ENCODE data around the gene GPR18. TPM values are rescaled to one million over a fixed set of nuclear protein-coding genes. Genes with fewer than 3 reads are reported as not detected.

GPR18 gene
- total RNA-seq, 2 experiments from 2014 or later = 42.9 to 45.1 TPM

DNA sequence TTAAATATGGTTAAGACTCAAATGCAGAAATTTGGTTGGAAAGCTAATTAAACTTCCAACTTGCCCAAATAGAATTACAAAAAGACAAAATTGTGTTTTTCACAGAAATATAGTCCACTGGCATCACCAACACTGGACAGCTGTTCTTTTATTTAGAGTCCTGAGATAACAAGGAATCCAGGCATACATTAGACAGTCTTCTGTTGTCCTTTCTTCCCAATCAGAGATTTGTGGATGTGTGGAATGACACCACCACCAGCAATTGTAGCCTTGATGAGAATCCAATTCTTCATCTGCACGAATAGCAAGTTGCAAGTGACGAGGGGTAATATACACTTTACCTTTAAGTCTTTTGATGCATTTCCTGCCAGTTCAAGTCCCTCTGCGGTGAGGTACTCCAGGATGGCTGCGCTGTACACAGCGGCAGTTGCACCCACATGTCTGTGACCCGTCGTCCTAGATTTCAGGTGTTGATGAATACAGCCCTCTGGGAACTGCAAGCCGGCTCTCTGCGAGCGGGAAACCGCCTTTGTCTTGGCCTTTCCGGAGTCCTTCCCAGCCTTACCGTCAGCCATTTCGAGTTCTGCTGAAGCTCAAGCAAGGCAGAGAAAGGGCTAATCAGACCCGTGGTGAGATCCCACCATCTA is 42.9 kb downstream of the GPR18 start:
- ChIA-PET POLR2A (interaction anchor here (0.7 to 9.0 kb wide), 11 partner anchors 14 to 337 kb away, joined by 3 to 259 read pairs (median 4); partner anchors contain the start of genes GPR18 and UBAC2), CTCF (interaction anchor here (0.6 to 2.1 kb wide), 8 partner anchors 10 to 233 kb away, joined by 3 to 6 read pairs (median 4); partner anchors contain the start of gene GPR18)
- no peaks in the 10 kb centered on the region for H3K27me3 Mint-ChIP-seq

DNA sequence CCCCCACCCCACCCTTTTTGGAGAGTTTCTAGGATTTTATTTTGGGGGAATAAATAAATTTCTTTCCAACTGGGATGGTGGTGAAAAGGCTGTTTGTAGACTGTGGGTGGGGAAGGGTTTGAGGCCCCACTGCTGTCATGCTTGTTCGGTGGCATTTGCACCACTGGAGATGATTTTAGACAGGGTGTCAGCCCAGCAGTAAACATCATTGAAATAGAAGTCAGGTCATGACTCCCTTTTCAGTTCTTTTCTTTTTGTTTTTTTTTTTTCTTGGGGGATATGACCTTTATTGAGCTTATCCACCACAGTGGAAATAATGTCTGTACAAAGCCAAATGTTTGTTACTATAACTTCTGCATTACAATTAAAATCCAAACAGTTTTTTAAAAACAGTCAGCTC is 43.4 kb downstream of the GPR18 start:
- H3K4me1 Mint-ChIP-seq (ENCODE audit: low read depth) = peaks cover 83% of the 10 kb centered on the region
- no peak for ATAC-seq (ENCODE audit: poor library complexity)
- peak overlapping the region; percentile 58 for H3K4me3 ChIP-seq (ENCODE audit: low read length)
- H3K36me3 ChIP-seq (ENCODE audit: insufficient read depth, low read length) = peaks cover 8% of the 10 kb centered on the region
- intact Hi-C loops (cut with DNase I, micrococcal nuclease) = loop anchor here in 1 of 2 experiments (1.0 to 5.0 kb wide), 6 partner anchors 10 to 217 kb away; partner anchors contain the start of genes GPR18 and UBAC2
- peak overlapping the region; percentile 39 to 77 for H3K27ac ChIP-seq (ENCODE audit: low read depth in 1 of 2, low read length in 2 of 2)
- peak in 1 of 14 experiments; percentile 30 for DNase-seq
- H3K36me3 Mint-ChIP-seq (ENCODE audit: low read depth) = peaks cover 26% of the 10 kb centered on the region
- no peaks in the 10 kb centered on the region for H3K27me3 ChIP-seq (ENCODE audit: control insufficient read depth in 1 of 2, insufficient read depth in 2 of 2, low read length in 2 of 2)
- peak overlapping the region; percentile 91 for H3K4me3 Mint-ChIP-seq
- H3K9me3 Mint-ChIP-seq = no peaks in the 10 kb centered on the region
- POLR2A ChIA-PET = interaction anchor here (0.7 to 9.0 kb wide), 10 partner anchors 13 to 338 kb away, joined by 3 to 259 read pairs (median 4); partner anchors contain the start of genes GPR18 and UBAC2
- H3K9me3 ChIP-seq (ENCODE audit: control insufficient read depth in 1 of 2, insufficient read depth in 1 of 2, low read length in 2 of 2) = no peaks in the 10 kb centered on the region
- CTCF ChIA-PET = interaction anchor here (0.6 to 2.1 kb wide), 8 partner anchors 10 to 233 kb away, joined by 3 to 6 read pairs (median 4); partner anchors contain the start of gene GPR18
- peaks cover 65% of the 10 kb centered on the region for H3K4me1 ChIP-seq (ENCODE audit: insufficient read depth, low read length)
- H3K27me3 Mint-ChIP-seq = no peaks in the 10 kb centered on the region
- TF ChIP-seq, protein P1, sequence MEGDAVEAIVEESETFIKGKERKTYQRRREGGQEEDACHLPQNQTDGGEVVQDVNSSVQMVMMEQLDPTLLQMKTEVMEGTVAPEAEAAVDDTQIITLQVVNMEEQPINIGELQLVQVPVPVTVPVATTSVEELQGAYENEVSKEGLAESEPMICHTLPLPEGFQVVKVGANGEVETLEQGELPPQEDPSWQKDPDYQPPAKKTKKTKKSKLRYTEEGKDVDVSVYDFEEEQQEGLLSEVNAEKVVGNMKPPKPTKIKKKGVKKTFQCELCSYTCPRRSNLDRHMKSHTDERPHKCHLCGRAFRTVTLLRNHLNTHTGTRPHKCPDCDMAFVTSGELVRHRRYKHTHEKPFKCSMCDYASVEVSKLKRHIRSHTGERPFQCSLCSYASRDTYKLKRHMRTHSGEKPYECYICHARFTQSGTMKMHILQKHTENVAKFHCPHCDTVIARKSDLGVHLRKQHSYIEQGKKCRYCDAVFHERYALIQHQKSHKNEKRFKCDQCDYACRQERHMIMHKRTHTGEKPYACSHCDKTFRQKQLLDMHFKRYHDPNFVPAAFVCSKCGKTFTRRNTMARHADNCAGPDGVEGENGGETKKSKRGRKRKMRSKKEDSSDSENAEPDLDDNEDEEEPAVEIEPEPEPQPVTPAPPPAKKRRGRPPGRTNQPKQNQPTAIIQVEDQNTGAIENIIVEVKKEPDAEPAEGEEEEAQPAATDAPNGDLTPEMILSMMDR (IDR thresholded peaks at IDR 0.05) = no peak
- peak overlapping the region; percentile 100 for H3K27ac Mint-ChIP-seq

More for the DNA sequence above, 42.9 kb downstream of the GPR18 start:
- Mint-ChIP-seq H3K36me3 (ENCODE audit: low read depth) (peaks cover 26% of the 10 kb centered on the region), H3K27ac (peak overlapping the region; percentile 100), H3K4me1 (ENCODE audit: low read depth) (peaks cover 82% of the 10 kb centered on the region), H3K9me3 (no peaks in the 10 kb centered on the region), H3K4me3 (peak overlapping the region; percentile 91)
- peak; percentile 71 for ATAC-seq (ENCODE audit: poor library complexity)
- Histone ChIP-seq H3K36me3 (ENCODE audit: insufficient read depth, low read length) (peaks cover 8% of the 10 kb centered on the region), H3K27ac (ENCODE audit: low read depth in 1 of 2, low read length in 2 of 2) (peak overlapping the region; percentile 65 to 77), H3K4me3 (ENCODE audit: low read length) (peak overlapping the region; percentile 58), H3K27me3 (ENCODE audit: control insufficient read depth in 1 of 2, insufficient read depth in 2 of 2, low read length in 2 of 2) (no peaks in the 10 kb centered on the region), H3K4me1 (ENCODE audit: insufficient read depth, low read length) (peaks cover 63% of the 10 kb centered on the region), H3K9me3 (ENCODE audit: control insufficient read depth in 1 of 2, insufficient read depth in 1 of 2, low read length in 2 of 2) (no peaks in the 10 kb centered on the region)
- peak; percentile 53 to 89 (median 69) for DNase-seq
- TF ChIP-seq, protein P1 (IDR thresholded peaks at IDR 0.05) = no peak
- intact Hi-C loops (cut with DNase I, micrococcal nuclease) = loop anchor here in 1 of 2 experiments (1.0 to 5.0 kb wide), 6 partner anchors 11 to 218 kb away; partner anchors contain the start of genes GPR18 and UBAC2

DNA sequence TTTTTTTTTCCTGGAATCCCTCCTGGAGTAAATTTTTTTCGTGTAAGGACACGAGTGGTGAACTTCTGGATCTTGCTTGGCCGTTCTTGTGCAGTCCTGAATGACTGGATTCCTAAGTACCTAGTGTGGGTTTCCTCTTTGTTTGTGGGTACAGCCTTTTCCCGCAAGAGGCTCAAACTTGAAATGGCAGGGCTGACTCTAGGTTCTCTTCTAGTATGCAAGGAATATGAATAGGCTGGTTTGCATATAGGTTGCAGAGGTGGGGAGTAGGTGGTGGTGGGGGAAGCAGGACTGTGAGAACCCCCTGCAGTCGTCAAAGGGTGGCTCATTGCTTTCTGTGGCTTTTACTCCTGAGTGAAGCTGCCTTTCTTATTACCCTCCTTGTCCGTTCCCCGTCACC is 43.9 kb downstream of the GPR18 start:
- Mint-ChIP-seq H3K27me3 (no peaks in the 10 kb centered on the region), H3K36me3 (ENCODE audit: low read depth) (peaks cover 28% of the 10 kb centered on the region), H3K4me3 (peak overlapping the region; percentile 91), H3K4me1 (ENCODE audit: low read depth) (peaks cover 83% of the 10 kb centered on the region), H3K27ac (peak overlapping the region; percentile 100), H3K9me3 (no peaks in the 10 kb centered on the region)
- Histone ChIP-seq H3K27me3 (ENCODE audit: control insufficient read depth in 1 of 2, insufficient read depth in 2 of 2, low read length in 2 of 2) (no peaks in the 10 kb centered on the region), H3K4me3 (ENCODE audit: low read length) (peak overlapping the region; percentile 27), H3K36me3 (ENCODE audit: insufficient read depth, low read length) (peaks cover 9% of the 10 kb centered on the region), H3K4me1 (ENCODE audit: insufficient read depth, low read length) (peaks cover 66% of the 10 kb centered on the region), H3K27ac (ENCODE audit: low read depth in 1 of 2, low read length in 2 of 2) (peak overlapping the region; percentile 39 to 77), H3K9me3 (ENCODE audit: control insufficient read depth in 1 of 2, insufficient read depth in 1 of 2, low read length in 2 of 2) (no peaks in the 10 kb centered on the region)
- TF ChIP-seq, protein P1 (IDR thresholded peaks at IDR 0.05) = no peak
- CTCF ChIA-PET = interaction anchor here (1.1 to 2.1 kb wide), 5 partner anchors 9 to 56 kb away, joined by 4 to 6 read pairs (median 6); partner anchors contain the start of gene GPR18
- peak; percentile 23 for ATAC-seq (ENCODE audit: poor library complexity)
- DNase-seq = peak in 7 of 14 experiments; percentile 20 to 54 (median 35)
- POLR2A ChIA-PET = interaction anchor here (0.9 to 9.0 kb wide), 6 partner anchors 12 to 50 kb away, joined by 3 to 259 read pairs (median 8); partner anchors contain the start of genes GPR18 and UBAC2
- intact Hi-C loops (cut with DNase I, micrococcal nuclease) = no loop called here

Measured in CD4-positive, alpha-beta T cell (primary cell).